Posterior cingulate gyrus (tissue), 11 donors: ENCODE data around the gene CRADD.
"Not testable (repeated sequence)": the region's sequence is repeated elsewhere in the genome, so short reads cannot be mapped to it uniquely, and the experiment has no call there.

Experiments
- DNase-seq, 10 donors: peaks; one replicate each; pipeline versions ENCODE4 v3.0.0 to v3.0.0-alpha.2; 2020 to 2021; ENCODE audit warnings: mixed read lengths in 3 of 10
- intact Hi-C: fragments of 100-400 bp; cut with DNase I; formaldehyde crosslinking; loops from one replicate; pipeline ENCODE4 v1.15.1; 2023

Gene CRADD

GRCh38 chr12:93885973-93886532 lies 208.9 kb downstream of the CRADD start:
- DNase-seq = not testable (repeated sequence)

GRCh38 chr12:93886533-93887511 lies 209.6 kb downstream of the CRADD start:
- intact Hi-C loops = no loop called here
- DNase-seq = no peak

More at GRCh38 chr12:93885973-93886532, 208.9 kb downstream of the CRADD start:
- intact Hi-C loops = not testable (repeated sequence)

GRCh38 chr12:93888964-93889363 lies 211.8 kb downstream of the CRADD start:
- intact Hi-C loops = no loop called here
- DNase-seq = no peak

GRCh38 chr12:93889516-93890212 lies 212.5 kb downstream of the CRADD start:
- DNase-seq = peak in 2 of 10 donors; percentile 68 to 72
- intact Hi-C loops = loop anchor here (10.0 kb wide), 1 partner anchor 75 kb away; no protein-coding TSS in a partner anchor

- peak in 2 of 10 donors; percentile 17 to 87 for DNase-seq
Observed at GRCh38 chr12:93892423-93893268, 215.5 kb downstream of the CRADD start.

GRCh38 chr12:93894391-93895088 lies 217.4 kb downstream of the CRADD start:
- peak; percentile 51 to 95 (median 70) for DNase-seq
- intact Hi-C loops = loop anchor here (10.0 kb wide), 1 partner anchor 80 kb away; no protein-coding TSS in a partner anchor

More at GRCh38 chr12:93892423-93893268, 215.5 kb downstream of the CRADD start:
- intact Hi-C loops = loop anchor here (10.0 kb wide), 1 partner anchor 78 kb away; no protein-coding TSS in a partner anchor

DNA sequence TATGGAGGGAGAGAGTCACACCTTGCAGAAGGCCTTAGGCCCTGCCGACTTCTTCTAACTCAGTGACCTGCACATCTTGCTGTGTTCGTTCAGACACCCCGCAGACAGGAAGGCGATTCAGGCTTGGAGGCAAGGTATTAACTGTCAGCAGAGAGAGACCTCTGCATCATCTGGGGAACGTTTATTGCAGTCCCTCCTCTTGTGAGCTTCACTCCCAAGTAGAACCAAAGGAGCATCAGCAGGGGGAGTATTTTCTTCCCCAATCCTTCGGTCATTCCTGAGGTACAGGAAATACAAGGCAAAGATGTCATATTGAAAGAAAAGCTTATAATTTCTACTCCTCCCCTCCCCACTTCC lies 217.9 kb downstream of the CRADD start:
- intact Hi-C loops = loop anchor here (10.0 kb wide), 1 partner anchor 80 kb away; no protein-coding TSS in a partner anchor

DNA sequence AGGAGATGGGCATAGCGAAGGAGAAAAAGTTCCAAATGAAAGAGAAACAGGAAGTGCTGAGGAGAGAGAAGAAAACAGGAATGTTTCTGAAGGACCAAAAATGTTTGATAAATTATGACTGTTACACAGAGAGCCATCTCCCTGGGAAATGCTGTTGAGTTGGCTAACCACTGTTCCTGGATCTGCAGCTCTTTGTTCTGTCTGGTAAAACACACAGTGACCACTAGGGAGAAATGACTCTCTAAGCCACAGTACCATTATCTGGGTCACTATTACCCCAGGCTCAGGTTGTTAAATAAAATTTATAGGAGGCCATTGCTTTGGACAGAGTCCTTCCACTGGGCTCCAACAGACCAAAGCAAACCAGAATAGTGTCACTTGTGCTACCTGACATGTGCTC lies 219.3 kb downstream of the CRADD start:
- no peak for DNase-seq
- intact Hi-C loops = loop anchor here (10.0 kb wide), 1 partner anchor 82 kb away; no protein-coding TSS in a partner anchor

More for the DNA sequence above, 217.9 kb downstream of the CRADD start:
- no peak for DNase-seq

DNA sequence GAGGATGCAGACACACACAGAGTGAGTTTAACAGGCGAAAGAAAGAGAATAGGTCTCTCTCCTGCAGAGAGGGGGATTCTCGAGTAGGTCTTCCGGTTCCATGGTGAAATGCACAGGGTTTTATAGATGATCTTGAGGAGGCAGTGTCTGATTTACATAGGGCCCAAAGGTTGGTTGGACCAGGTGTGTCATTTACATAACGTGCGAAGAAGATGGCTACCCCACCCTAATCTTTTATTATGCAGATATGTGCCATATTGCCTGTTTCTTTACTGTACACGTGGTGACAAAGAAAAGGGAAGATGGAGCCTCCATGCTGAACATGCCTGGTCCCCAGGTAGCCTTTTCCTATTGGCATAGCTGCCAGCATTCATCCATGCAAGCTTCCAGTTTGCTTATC lies 219.8 kb downstream of the CRADD start:
- no peak for DNase-seq
- intact Hi-C loops = loop anchor here (10.0 kb wide), 1 partner anchor 82 kb away; no protein-coding TSS in a partner anchor

GRCh38 chr12:93901739-93902138 lies 224.6 kb downstream of the CRADD start:
- intact Hi-C loops = no loop called here

GRCh38 chr12:93902192-93902591 lies 225.0 kb downstream of the CRADD start:
- no peak for DNase-seq
- intact Hi-C loops = no loop called here

More at GRCh38 chr12:93901739-93902138, 224.6 kb downstream of the CRADD start:
- DNase-seq = no peak

DNA sequence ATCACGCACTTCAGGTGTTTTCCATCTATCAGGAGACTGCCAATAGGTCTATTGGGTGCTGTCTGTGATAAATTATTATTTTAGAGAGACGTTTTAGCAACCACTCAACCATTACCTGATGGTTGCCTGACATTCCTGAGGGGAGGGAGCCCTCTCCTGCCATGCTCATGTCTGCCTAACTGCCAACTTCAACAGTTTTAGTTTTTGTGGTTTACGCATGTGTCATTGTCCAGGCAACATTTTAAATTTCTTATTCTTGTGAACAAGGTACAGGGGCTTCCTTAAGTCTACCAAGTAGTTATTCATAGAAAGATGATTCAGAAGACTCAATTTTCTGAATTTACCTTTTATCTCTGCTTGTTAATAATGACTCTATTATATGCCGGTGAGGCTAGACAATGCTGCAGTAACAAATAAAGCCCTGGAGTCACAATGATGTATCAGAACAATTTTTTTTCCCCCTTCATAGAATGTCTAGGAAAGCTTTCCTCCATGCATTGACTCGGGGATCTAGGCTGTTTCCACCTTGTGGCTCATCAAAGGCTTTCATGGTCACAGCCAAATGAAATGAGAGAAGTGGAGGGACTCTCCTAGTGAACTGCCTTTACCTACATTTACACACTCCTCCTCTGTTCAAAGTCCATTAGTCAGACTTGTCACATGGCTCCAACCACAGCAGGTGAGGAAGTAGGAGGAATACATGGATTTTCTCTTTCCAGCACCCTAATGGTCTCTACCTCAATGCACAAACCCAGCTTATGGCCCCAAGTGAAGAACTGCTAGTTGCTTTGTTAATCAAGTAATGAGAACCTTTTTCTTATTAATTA lies 225.8 kb downstream of the CRADD start:
- intact Hi-C loops = no loop called here
- DNase-seq = no peak

DNA sequence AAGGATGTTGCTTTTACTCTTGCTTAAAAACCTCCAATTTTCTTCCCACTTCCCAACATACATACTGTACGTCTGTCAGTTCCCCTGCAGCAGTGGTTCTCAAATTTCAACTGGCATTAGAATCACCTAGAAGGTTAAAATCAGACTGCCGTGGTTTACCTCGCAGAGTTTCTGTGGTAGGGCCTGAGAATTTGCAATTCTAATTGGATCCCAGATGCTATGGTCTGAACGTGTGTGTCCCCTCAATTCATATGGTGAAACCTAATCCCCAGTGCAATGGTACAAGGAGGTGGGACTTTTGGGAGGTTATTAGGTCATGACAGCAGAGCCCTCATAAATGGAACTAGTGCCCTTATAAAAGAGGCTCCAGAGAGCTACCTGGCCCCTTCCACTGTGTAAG lies 226.9 kb downstream of the CRADD start:
- no peak for DNase-seq
- intact Hi-C loops = no loop called here

DNA sequence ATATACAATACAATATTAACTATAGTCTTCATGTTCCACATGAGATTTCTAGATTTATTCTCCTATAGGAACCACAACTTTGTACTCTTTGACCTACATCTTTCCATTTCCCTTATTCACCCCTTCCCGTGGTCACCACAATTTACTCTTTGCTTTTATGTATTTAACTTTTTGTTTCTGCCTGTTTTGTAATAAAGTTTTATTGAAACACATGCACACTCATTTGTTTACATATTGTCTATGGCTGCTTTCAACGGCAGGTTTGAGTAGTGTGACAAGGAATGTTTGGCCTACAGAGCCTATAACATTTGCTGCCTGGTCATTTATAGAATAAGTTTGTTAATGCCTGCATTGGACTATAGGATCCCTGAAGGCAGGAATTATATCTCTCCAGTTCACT lies 231.1 kb downstream of the CRADD start:
- no peak for DNase-seq
- intact Hi-C loops = no loop called here

GRCh38 chr12:93908846-93909567 lies 231.8 kb downstream of the CRADD start:
- peak in 2 of 10 donors; percentile 14 to 64 for DNase-seq
- intact Hi-C loops = no loop called here

GRCh38 chr12:93911396-93911795 lies 234.2 kb downstream of the CRADD start:
- intact Hi-C loops = no loop called here
- DNase-seq = no peak

- intact Hi-C loops = no loop called here
- no peak for DNase-seq
Observed at GRCh38 chr12:93912086-93912733, 235.0 kb downstream of the CRADD start.
